Naive thymus-derived CD8-positive, alpha-beta T cell (primary cell): ENCODE results near the gene HSD17B12. TPM values are rescaled to one million over a fixed set of nuclear protein-coding genes. Genes with fewer than 3 reads are reported as not detected.
A peak's percentile ranks its signal among the peaks of the same experiment; 100 is the strongest.

ENCODE experiments used
- ATAC-seq, 2 donors: fragments of 150-1000 bp; cut with Tn5 transposase in 1 of 2; sonication (Bioruptor Pico), chemical (Tn5 transposase) in 1 of 2; 1 replicate in 1 of 2; 2 replicates in 1 of 2; pipeline ENCODE4 v1.10.0; 2021; ENCODE audit warnings: mild to moderate bottlenecking in 2 of 2, moderate library complexity in 2 of 2
- POLR2A ChIA-PET: fragments of 350-600 bp; sonication (Branson Sonifier 250); formaldehyde crosslinking; loops from one replicate; lab custom pipeline; 2021; ENCODE audit warnings: antibody characterized with exemption; lab: Charles Lee
- DNase-seq, 10 donors: peaks; one replicate each; pipeline versions ENCODE4 v3.0.0 to v3.0.0-alpha.2; 2020 to 2022
- H3K27ac Mint-ChIP-seq, 10 donors: one replicate each; pipeline ENCODE4 v1.8.0; 2020 to 2022; ENCODE audit warnings: mild to moderate bottlenecking in 10 of 10, mixed read lengths in 10 of 10, moderate library complexity in 4 of 10, inconsistent platforms in 1 of 10
- H3K27me3 Mint-ChIP-seq, 5 donors: one replicate each; pipeline ENCODE4 v1.8.0; 2021 to 2022; ENCODE audit warnings: mixed read lengths in 5 of 5
- H3K36me3 Mint-ChIP-seq, 3 donors: one replicate each; pipeline ENCODE4 v1.8.0; 2020 to 2022; ENCODE audit warnings: mixed read lengths in 3 of 3, mild to moderate bottlenecking in 2 of 3, inconsistent platforms in 1 of 3
- H3K4me1 Mint-ChIP-seq, 4 donors: one replicate each; pipeline ENCODE4 v1.8.0; 2021 to 2022; ENCODE audit warnings: mixed read lengths in 4 of 4
- H3K4me3 Mint-ChIP-seq, 10 donors: one replicate each; pipeline ENCODE4 v1.8.0; 2020 to 2022; ENCODE audit warnings: mild to moderate bottlenecking in 10 of 10, mixed read lengths in 10 of 10, moderate library complexity in 6 of 10, inconsistent platforms in 1 of 10
- H3K9me3 Mint-ChIP-seq, 9 donors: one replicate each; pipeline ENCODE4 v1.8.0; 2020 to 2022; ENCODE audit warnings: mixed read lengths in 9 of 9, mild to moderate bottlenecking in 3 of 9, inconsistent platforms in 1 of 9, moderate library complexity in 1 of 9
- polyA plus RNA-seq, 3 donors: library from polyadenylated mRNA; unstranded; fragments of 300-500 nt; fragmentation: Illumina TruSeq; gene quantifications; one replicate each; pipeline ENCODE4 v1.2.3, GENCODE V29; 2021
- total RNA-seq, 8 experiments: library from RNA in 2 of 8; stranded (reverse) in 2 of 8; gene quantifications; one replicate each; pipeline ENCODE4 v1.2.3 and lab custom pipeline; 2021 to 2026

Gene HSD17B12
- total and polyA plus RNA-seq, 5 experiments from 2014 or later = 23.3 to 37.2 (median 26.4) TPM

GRCh38 chr11:43823851-43824250 lies 143.3 kb downstream of the HSD17B12 start:
- peaks cover 0 to 4% (median 0%) of the 10 kb centered on the region in 9 donors for H3K9me3 Mint-ChIP-seq
- no peak for ATAC-seq

DNA sequence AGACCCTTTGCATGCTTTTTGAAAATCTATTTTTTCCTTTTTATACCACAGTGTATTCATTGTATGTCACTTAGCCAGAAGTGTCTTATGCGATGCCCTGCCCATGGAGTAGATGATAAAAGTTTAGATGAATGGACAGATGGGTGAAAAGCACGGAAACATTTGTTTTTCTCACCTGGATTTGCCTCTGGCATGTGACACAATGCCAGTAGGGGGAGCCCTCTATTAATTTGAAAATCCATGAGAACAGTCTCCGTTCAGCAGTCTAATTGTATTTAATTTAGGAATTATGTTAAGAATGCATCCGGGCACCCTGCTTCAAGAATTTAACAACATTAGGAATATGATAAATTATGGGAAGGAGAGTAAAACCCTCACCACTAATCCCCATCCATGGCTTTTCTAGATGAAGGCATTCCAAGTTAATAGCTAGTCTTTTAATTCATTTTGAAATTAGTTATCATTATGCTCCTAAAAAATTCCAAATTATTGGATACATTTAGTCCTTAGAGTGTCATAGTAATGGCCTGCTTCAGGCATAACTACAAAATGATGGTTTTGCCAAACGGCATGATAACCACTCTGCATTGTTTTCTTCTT lies 144.8 kb downstream of the HSD17B12 start:
- no peaks in the 10 kb centered on the region for H3K27me3 Mint-ChIP-seq
- H3K9me3 Mint-ChIP-seq = peaks cover 0 to 4% (median 0%) of the 10 kb centered on the region in 9 donors
- ATAC-seq (no peak), DNase-seq (peak in 1 of 10 donors; percentile 3)
- H3K4me3 Mint-ChIP-seq = no peak overlapping the region
- no peak overlapping the region for H3K27ac Mint-ChIP-seq
- POLR2A ChIA-PET = no interaction called here
- H3K36me3 Mint-ChIP-seq = peaks cover 7 to 29% (median 17%) of the 10 kb centered on the region in 3 donors
- peaks cover 0 to 1% (median 0%) of the 10 kb centered on the region in 4 donors for H3K4me1 Mint-ChIP-seq

More at GRCh38 chr11:43823851-43824250, 143.3 kb downstream of the HSD17B12 start:
- no peak for DNase-seq
- Mint-ChIP-seq H3K36me3 (peaks cover 13 to 39% (median 25%) of the 10 kb centered on the region in 3 donors), H3K27ac (no peak overlapping the region), H3K4me3 (no peak overlapping the region), H3K4me1 (no peaks in the 10 kb centered on the region), H3K27me3 (no peaks in the 10 kb centered on the region)
- POLR2A ChIA-PET = no interaction called here

- peak overlapping the region in 2 of 10 donors; percentile 2 to 37 for H3K4me3 Mint-ChIP-seq
- ATAC-seq = no peak
- no peaks in the 10 kb centered on the region for H3K27me3 Mint-ChIP-seq
- H3K36me3 Mint-ChIP-seq = peaks cover 11 to 23% (median 20%) of the 10 kb centered on the region in 3 donors
- peaks cover 0 to 8% (median 0%) of the 10 kb centered on the region in 4 donors for H3K4me1 Mint-ChIP-seq
- H3K27ac Mint-ChIP-seq = peak overlapping the region in 2 of 10 donors; percentile 57 to 82
- H3K9me3 Mint-ChIP-seq = no peaks in the 10 kb centered on the region
- DNase-seq = peak in 1 of 10 donors; percentile 7
- POLR2A ChIA-PET = no interaction called here
These were observed 150.4 kb downstream of the HSD17B12 start for GRCh38 chr11:43830928-43831440.

DNA sequence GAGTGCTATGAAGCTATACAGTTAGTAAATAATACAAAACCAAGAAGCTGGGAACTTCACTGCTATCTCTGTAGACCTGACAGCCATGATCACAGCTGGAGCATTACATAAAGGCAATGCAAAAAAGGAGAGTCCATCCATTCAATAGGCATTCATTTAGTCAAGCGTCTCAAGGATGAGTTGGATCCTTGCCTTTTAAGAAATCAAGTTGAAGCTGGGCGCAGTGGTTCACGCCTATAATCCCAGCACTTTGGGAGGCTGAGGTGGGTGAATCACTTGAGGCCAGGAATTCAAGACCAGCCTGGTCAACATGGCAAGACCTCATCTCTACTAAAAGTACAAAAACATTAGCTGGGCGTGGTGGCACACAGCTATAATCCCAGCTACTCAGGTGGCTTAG lies 152.0 kb downstream of the HSD17B12 start:
- H3K4me1 Mint-ChIP-seq = peaks cover 0 to 8% (median 0%) of the 10 kb centered on the region in 4 donors
- H3K36me3 Mint-ChIP-seq = peaks cover 11 to 23% (median 22%) of the 10 kb centered on the region in 3 donors
- H3K9me3 Mint-ChIP-seq = no peaks in the 10 kb centered on the region
- ATAC-seq = no peak
- no peak for DNase-seq
- H3K27me3 Mint-ChIP-seq = no peaks in the 10 kb centered on the region
- POLR2A ChIA-PET = no interaction called here
- H3K27ac Mint-ChIP-seq = no peak overlapping the region
- no peak overlapping the region for H3K4me3 Mint-ChIP-seq

DNA sequence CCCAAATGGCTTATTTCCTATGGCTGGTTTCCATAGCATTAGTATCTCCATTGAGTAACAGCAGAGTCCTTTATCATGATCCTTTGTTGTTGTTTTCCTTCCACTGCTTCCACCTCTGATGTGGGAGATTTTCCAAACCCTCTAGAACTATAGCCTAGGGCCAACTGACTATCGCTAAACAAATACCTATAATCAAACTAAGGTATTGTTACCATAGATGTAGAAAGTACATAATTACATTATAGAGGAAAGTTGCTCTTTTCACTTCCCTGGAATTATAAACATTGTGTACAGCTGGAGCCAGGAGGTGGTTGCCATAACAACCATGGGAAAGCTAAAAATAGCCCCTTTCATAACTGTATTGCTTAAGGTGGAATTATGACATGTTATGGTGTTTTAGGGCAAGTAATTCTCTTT lies 153.1 kb downstream of the HSD17B12 start:
- DNase-seq = no peak
- no peak overlapping the region for H3K4me3 Mint-ChIP-seq
- H3K27me3 Mint-ChIP-seq = no peaks in the 10 kb centered on the region
- peaks cover 0 to 8% (median 0%) of the 10 kb centered on the region in 4 donors for H3K4me1 Mint-ChIP-seq
- POLR2A ChIA-PET = no interaction called here
- H3K9me3 Mint-ChIP-seq = no peaks in the 10 kb centered on the region
- no peak overlapping the region for H3K27ac Mint-ChIP-seq
- H3K36me3 Mint-ChIP-seq = peaks cover 14 to 31% (median 26%) of the 10 kb centered on the region in 3 donors
- ATAC-seq = no peak

DNA sequence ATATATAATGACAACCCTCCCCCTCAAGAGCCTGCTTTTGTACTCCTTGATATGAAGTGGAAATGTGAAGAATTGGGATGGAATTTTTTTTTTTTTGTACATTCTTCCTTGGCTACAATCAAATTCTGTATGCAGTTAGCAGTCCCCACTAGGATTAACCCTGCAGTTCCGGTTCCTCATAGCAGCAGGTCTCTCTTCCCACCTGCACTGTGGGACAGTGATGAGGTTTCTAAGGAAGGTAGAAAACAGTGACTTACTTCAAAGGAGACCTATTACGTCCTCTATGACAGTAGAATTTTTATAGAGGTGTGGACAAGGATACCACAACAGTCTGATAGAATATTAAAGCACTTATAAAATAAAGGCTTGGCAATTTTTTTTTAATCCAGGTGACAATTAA lies 153.7 kb downstream of the HSD17B12 start:
- Mint-ChIP-seq H3K27me3 (no peaks in the 10 kb centered on the region), H3K9me3 (no peaks in the 10 kb centered on the region), H3K4me1 (peaks cover 0 to 8% (median 0%) of the 10 kb centered on the region in 4 donors), H3K27ac (no peak overlapping the region), H3K4me3 (no peak overlapping the region), H3K36me3 (peaks cover 17 to 38% (median 27%) of the 10 kb centered on the region in 3 donors)
- POLR2A ChIA-PET = no interaction called here
- ATAC-seq (no peak), DNase-seq (no peak)

DNA sequence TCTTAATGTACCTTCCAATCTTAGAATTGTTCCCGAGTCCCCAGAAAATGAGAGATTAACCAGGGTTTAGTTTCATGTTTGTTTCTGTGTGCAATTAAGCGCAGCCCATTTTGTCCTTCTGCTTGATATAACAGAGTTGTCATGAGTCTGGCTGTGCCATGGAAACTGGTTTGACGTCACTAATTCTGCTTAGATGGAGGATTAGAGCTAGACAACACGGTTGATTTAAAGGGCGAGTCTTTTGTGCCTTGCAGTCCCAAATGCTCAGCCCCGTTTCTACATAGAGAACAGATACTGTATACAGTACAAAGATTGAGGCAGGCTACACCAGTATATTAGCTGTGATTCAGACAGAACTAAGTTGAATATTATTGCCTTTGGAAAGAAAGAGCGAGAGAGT lies 154.6 kb downstream of the HSD17B12 start:
- no peaks in the 10 kb centered on the region for H3K27me3 Mint-ChIP-seq
- POLR2A ChIA-PET = no interaction called here
- ATAC-seq = no peak
- peaks cover 23 to 46% (median 32%) of the 10 kb centered on the region in 3 donors for H3K36me3 Mint-ChIP-seq
- no peak overlapping the region for H3K27ac Mint-ChIP-seq
- DNase-seq = no peak
- peaks cover 0 to 8% (median 0%) of the 10 kb centered on the region in 4 donors for H3K4me1 Mint-ChIP-seq
- no peak overlapping the region for H3K4me3 Mint-ChIP-seq
- no peaks in the 10 kb centered on the region for H3K9me3 Mint-ChIP-seq

DNA sequence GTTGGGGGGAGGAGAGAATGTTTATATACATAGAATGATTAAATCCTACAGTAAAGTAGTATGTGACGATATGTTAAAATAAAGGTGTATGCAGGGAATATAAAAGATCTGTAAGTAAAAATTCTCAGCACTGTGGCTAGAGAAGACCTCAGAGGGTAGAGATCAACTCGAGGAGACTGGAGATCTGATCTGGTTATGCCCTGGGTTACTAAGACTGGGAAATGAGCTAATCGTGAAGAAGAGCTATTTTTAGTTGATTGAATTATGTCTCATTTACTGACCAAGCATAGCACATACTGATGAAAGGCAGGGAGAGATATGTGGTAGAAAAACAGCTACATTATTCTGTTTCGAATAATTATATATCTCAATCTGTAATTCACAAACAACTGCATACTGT lies 157.3 kb downstream of the HSD17B12 start:
- Mint-ChIP-seq H3K27me3 (no peaks in the 10 kb centered on the region), H3K27ac (no peak overlapping the region), H3K9me3 (no peaks in the 10 kb centered on the region), H3K36me3 (peaks cover 16 to 51% (median 31%) of the 10 kb centered on the region in 3 donors), H3K4me1 (no peaks in the 10 kb centered on the region), H3K4me3 (no peak overlapping the region)
- DNase-seq (no peak), ATAC-seq (no peak)
- POLR2A ChIA-PET = no interaction called here

GRCh38 chr11:43842021-43842420 lies 161.5 kb downstream of the HSD17B12 start:
- no peak overlapping the region for H3K27ac Mint-ChIP-seq
- POLR2A ChIA-PET = no interaction called here
- H3K9me3 Mint-ChIP-seq = no peaks in the 10 kb centered on the region
- H3K36me3 Mint-ChIP-seq = peaks cover 16 to 49% (median 26%) of the 10 kb centered on the region in 3 donors
- DNase-seq (no peak), ATAC-seq (no peak)
- H3K4me3 Mint-ChIP-seq = no peak overlapping the region
- H3K27me3 Mint-ChIP-seq = no peaks in the 10 kb centered on the region
- peaks cover 0 to 4% (median 0%) of the 10 kb centered on the region in 4 donors for H3K4me1 Mint-ChIP-seq

DNA sequence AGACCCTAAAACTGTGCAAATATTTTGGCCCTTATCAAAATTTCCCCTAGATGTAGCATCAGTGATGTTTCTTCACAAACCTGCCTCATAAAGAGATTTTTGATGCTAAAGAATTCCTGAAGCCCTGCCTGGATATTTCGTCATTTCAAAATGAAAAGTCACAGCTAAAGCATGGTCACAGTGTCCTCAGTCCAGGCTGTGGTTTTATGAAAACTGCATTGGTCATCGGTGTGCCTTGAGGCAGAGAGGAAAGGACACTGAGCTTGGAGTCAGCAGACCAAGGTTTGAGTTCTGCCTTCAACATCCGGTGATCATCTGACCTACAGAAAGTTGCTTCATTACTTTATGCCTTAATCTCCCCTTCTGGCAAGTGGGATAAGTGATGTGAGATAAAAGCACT lies 165.3 kb downstream of the HSD17B12 start:
- Mint-ChIP-seq H3K4me3 (no peak overlapping the region), H3K9me3 (no peaks in the 10 kb centered on the region), H3K27me3 (no peaks in the 10 kb centered on the region), H3K4me1 (peaks cover 2 to 7% (median 6%) of the 10 kb centered on the region in 4 donors), H3K27ac (peak overlapping the region in 1 of 10 donors; percentile 13), H3K36me3 (peaks cover 0 to 19% (median 11%) of the 10 kb centered on the region in 3 donors)
- POLR2A ChIA-PET = no interaction called here
- no peak for DNase-seq
- ATAC-seq = no peak

DNA sequence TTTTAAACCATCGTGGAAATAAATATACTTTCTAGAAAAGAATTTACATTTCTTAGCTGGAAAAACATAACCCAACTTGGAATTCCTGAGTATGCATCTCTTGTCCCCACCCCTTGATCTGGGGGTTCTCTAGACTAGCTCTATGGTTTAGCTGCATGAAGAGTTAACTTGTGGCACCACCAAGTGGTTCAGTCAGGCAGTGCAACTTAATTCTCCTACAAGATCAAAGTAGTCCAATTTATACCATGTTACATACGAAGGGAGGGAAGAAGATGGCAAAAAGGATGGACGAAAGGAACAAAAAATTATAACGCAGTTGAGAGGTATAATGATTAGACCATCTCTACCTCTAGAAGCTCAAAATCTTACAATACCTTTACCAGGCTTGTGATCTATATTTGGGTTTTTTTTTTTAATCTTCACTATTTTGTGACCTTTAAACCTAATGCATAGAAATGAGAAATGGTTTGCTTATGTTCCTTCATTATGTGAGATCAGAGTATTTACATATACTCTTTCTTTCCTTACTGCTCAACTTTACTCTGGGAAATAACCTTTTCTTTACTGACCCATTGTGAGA lies 171.6 kb downstream of the HSD17B12 start:
- peaks cover 2 to 7% (median 4%) of the 10 kb centered on the region in 4 donors for H3K4me1 Mint-ChIP-seq
- POLR2A ChIA-PET = no interaction called here
- DNase-seq (peak in 9 of 10 donors; percentile 16 to 66 (median 45)), ATAC-seq (peak; percentile 71 to 75)
- H3K9me3 Mint-ChIP-seq = no peaks in the 10 kb centered on the region
- H3K27ac Mint-ChIP-seq = no peak overlapping the region
- H3K4me3 Mint-ChIP-seq = no peak overlapping the region
- H3K27me3 Mint-ChIP-seq = no peaks in the 10 kb centered on the region
- peaks cover 0 to 22% (median 3%) of the 10 kb centered on the region in 3 donors for H3K36me3 Mint-ChIP-seq

GRCh38 chr11:43853781-43854180 lies 173.2 kb downstream of the HSD17B12 start:
- H3K4me3 Mint-ChIP-seq = no peak overlapping the region
- H3K4me1 Mint-ChIP-seq = peaks cover 2 to 7% (median 4%) of the 10 kb centered on the region in 4 donors
- no peaks in the 10 kb centered on the region for H3K9me3 Mint-ChIP-seq
- H3K27ac Mint-ChIP-seq = no peak overlapping the region
- ATAC-seq (no peak), DNase-seq (no peak)
- no peaks in the 10 kb centered on the region for H3K27me3 Mint-ChIP-seq
- H3K36me3 Mint-ChIP-seq = peaks cover 0 to 24% (median 3%) of the 10 kb centered on the region in 3 donors
- POLR2A ChIA-PET = no interaction called here

DNA sequence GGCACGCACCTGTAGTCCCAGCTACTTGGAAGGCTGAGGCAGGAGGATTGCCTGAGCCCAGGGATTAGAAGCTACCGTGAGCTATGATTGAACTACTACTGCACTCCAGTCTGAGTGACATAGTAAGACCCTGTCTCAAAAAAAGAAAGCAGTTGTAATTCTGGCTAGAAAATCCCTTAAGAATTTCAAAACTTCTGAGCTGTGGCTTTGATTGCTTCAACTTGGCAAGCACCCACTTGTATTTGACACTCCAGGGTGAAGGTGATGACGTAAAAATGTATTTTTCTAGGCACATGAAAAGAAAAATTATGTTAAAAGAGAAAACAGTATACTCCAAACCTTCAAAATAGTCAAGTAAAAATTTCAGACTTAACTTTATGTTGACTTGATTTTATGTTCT lies 176.5 kb downstream of the HSD17B12 start:
- no peak for ATAC-seq
- POLR2A ChIA-PET = no interaction called here
- H3K27me3 Mint-ChIP-seq = no peaks in the 10 kb centered on the region

More for the DNA sequence above, 176.5 kb downstream of the HSD17B12 start:
- no peak for DNase-seq
- no peak overlapping the region for H3K4me3 Mint-ChIP-seq
- peaks cover 3 to 21% (median 5%) of the 10 kb centered on the region in 3 donors for H3K36me3 Mint-ChIP-seq
- peaks cover 0 to 2% (median 0%) of the 10 kb centered on the region in 4 donors for H3K4me1 Mint-ChIP-seq
- H3K27ac Mint-ChIP-seq = no peak overlapping the region
- peaks cover 0 to 13% (median 6%) of the 10 kb centered on the region in 9 donors for H3K9me3 Mint-ChIP-seq
